ENCODE data around the gene RFTN1. TPM values are rescaled to one million over a fixed set of nuclear protein-coding genes. Genes with fewer than 3 reads are reported as not detected.
A peak's percentile ranks its signal among the peaks of the same experiment; 100 is the strongest.

Gene RFTN1
- total RNA-seq, 1 donor from 2014 or later: 53.4 TPM

DNA sequence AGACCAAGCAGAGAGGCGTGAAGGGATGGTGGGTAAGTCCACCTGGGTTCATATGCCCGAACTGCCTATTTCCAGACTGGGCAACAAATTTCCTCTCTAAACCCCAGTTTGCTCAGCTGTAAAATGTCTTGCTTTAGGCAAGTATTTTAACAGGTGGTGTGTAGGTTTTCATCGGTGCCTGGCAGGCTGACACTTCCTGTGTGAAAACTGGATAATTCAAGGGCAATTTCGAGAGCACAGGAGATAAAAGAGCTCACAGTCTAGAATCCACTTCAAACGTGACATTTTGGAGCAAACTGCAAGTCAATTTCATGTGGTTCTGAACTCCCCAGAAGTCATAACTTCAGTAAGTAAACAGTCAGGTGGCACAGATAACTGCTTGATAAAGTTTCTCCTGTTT lies 136.3 kb downstream of the RFTN1 start:
- TF ChIP-seq, protein P1, sequence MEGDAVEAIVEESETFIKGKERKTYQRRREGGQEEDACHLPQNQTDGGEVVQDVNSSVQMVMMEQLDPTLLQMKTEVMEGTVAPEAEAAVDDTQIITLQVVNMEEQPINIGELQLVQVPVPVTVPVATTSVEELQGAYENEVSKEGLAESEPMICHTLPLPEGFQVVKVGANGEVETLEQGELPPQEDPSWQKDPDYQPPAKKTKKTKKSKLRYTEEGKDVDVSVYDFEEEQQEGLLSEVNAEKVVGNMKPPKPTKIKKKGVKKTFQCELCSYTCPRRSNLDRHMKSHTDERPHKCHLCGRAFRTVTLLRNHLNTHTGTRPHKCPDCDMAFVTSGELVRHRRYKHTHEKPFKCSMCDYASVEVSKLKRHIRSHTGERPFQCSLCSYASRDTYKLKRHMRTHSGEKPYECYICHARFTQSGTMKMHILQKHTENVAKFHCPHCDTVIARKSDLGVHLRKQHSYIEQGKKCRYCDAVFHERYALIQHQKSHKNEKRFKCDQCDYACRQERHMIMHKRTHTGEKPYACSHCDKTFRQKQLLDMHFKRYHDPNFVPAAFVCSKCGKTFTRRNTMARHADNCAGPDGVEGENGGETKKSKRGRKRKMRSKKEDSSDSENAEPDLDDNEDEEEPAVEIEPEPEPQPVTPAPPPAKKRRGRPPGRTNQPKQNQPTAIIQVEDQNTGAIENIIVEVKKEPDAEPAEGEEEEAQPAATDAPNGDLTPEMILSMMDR (IDR thresholded peaks at IDR 0.05): no peak
- DNase-seq (ENCODE audit: low spot score): no peak
- H3K9me3 Mint-ChIP-seq (ENCODE audit: low read depth): peaks cover 2% of the 10 kb centered on the region
- H3K27me3 Mint-ChIP-seq (ENCODE audit: low read depth): no peaks in the 10 kb centered on the region
- peaks cover 10% of the 10 kb centered on the region for H3K36me3 Mint-ChIP-seq (ENCODE audit: low read depth)
- no peak overlapping the region for H3K4me3 Mint-ChIP-seq (ENCODE audit: unreplicated experiment)
- peaks cover 20% of the 10 kb centered on the region for H3K4me1 Mint-ChIP-seq (ENCODE audit: low read depth)
- H3K27ac Mint-ChIP-seq (ENCODE audit: unreplicated experiment): no peak overlapping the region

DNA sequence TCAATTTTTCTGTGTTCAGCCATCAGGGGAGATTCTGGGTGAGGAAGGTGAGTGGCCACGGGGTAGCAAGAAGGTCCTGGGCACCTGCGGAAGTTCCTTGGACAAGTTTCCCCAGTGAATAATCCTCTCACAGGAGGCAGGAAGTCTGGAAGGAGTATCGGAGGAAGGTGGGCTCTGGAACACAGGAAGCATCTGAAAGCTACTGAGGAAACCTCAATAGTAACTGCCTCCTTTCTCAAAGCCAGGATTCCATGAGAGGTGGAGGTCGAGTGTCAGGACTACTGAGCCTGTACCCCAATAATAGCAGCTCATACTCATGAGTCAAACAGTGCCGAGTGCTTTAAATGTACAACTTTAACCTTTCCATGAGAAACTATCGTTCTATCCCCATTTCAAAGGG lies 137.6 kb downstream of the RFTN1 start:
- DNase-seq (ENCODE audit: low spot score): no peak
- Mint-ChIP-seq H3K27me3 (ENCODE audit: low read depth) (no peaks in the 10 kb centered on the region), H3K9me3 (ENCODE audit: low read depth) (peaks cover 2% of the 10 kb centered on the region), H3K4me1 (ENCODE audit: low read depth) (peaks cover 33% of the 10 kb centered on the region), H3K4me3 (ENCODE audit: unreplicated experiment) (no peak overlapping the region), H3K36me3 (ENCODE audit: low read depth) (peaks cover 10% of the 10 kb centered on the region), H3K27ac (ENCODE audit: unreplicated experiment) (no peak overlapping the region)
- TF ChIP-seq, protein P1 (IDR thresholded peaks at IDR 0.05): no peak

DNA sequence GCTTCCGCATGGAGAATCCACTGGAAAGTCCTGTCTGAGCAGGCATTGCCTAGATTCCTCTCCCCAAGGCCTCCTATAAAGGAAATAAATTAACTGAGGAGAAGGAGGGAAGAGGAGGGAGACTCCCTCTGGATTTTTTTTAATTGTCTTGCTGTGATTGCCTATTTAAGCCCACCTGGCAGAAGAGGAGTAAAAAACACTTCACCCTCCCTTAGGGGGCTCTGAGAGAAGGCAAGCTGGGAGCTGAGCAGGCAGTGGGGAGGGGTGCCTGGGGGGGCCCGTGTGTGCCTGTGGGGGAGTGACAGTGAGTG lies 138.6 kb downstream of the RFTN1 start:
- peaks cover 43% of the 10 kb centered on the region for H3K4me1 Mint-ChIP-seq (ENCODE audit: low read depth)

DNA sequence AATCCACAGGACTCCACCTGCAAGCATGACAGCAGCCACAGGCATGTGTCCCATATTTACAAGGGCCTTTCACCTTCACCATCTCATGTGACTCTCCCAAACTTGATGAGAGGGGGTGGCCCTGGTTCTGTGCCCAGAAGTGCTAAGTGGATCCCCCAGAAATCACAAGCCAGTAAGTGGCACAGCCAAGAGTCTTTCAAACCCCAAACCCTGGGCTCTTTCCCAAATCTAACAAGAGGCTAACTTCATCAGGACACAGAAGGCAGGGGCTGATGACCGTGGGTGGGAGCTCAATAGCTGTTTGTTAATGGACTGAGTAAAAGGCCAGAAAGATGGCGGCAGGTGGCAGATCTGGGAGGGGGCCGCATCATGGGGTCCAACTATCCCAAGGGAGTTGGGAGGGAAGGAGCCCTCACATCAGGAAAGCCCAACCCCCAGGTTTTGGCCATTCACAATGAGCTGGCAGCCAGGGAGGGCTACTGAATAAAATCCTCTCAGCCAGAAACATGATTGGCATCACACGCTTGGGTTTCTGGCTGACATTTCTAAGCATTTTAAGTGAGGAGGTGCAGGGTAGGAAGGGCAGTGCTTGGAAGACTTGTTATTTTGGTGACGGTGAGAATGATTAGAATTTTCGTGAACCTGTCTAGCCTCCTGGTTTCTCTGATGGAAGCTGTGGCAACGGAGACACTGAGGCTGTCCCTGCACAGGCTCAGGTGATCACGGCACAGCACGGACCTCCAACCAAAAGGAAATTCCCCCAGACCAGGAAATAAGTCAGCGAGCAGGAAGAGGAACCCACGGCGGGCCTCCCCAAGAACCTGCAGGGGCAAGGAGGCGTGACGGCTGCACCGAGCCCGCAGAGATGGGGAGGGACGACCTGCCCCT lies 139.2 kb downstream of the RFTN1 start:
- Mint-ChIP-seq H3K4me1 (ENCODE audit: low read depth) (peaks cover 47% of the 10 kb centered on the region), H3K27me3 (ENCODE audit: low read depth) (no peaks in the 10 kb centered on the region), H3K9me3 (ENCODE audit: low read depth) (peaks cover 2% of the 10 kb centered on the region), H3K36me3 (ENCODE audit: low read depth) (peaks cover 16% of the 10 kb centered on the region), H3K27ac (ENCODE audit: unreplicated experiment) (no peak overlapping the region), H3K4me3 (ENCODE audit: unreplicated experiment) (no peak overlapping the region)
- TF ChIP-seq, protein P1 (IDR thresholded peaks at IDR 0.05): no peak
- no peak for DNase-seq (ENCODE audit: low spot score)

More for the DNA sequence above, 138.6 kb downstream of the RFTN1 start:
- no peak overlapping the region for H3K4me3 Mint-ChIP-seq (ENCODE audit: unreplicated experiment)
- TF ChIP-seq, protein P1 (IDR thresholded peaks at IDR 0.05): no peak
- no peak overlapping the region for H3K27ac Mint-ChIP-seq (ENCODE audit: unreplicated experiment)
- no peaks in the 10 kb centered on the region for H3K27me3 Mint-ChIP-seq (ENCODE audit: low read depth)
- H3K36me3 Mint-ChIP-seq (ENCODE audit: low read depth): peaks cover 13% of the 10 kb centered on the region
- H3K9me3 Mint-ChIP-seq (ENCODE audit: low read depth): peaks cover 2% of the 10 kb centered on the region
- no peak for DNase-seq (ENCODE audit: low spot score)

DNA sequence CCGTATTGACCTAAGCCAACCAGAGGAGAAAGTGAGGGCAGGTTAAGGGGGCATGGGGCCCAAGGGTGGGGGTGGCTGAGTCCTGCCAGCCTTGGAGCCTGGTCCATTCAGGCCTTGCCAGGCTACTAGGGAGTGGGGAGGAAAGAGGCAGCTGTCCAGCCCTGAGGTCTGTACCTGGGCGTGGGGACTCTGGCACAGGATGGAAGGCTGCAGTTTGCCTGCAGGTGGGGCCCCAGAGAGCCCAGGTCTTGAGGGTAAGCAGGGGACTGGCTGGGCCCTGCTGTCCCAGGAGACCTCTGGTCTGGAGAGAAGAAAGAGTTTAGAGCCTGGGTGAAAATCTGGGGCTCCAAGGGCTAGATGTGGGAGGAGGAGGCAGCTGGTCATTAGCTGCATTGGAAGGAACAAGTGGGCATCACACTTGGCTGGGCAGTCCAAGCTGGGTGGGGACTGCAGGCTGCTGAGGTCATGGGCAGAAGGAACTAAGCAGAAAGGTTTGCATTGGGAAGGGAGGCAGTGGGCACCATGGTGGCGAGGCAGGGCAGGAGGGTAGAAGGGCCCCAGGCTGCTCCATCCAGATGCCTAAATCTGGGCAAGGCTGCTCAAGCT lies 140.1 kb downstream of the RFTN1 start:
- no peaks in the 10 kb centered on the region for H3K27me3 Mint-ChIP-seq (ENCODE audit: low read depth)
- no peak overlapping the region for H3K4me3 Mint-ChIP-seq (ENCODE audit: unreplicated experiment)
- peaks cover 17% of the 10 kb centered on the region for H3K36me3 Mint-ChIP-seq (ENCODE audit: low read depth)
- TF ChIP-seq, protein P1 (IDR thresholded peaks at IDR 0.05): no peak
- H3K9me3 Mint-ChIP-seq (ENCODE audit: low read depth): no peaks in the 10 kb centered on the region
- no peak for DNase-seq (ENCODE audit: low spot score)
- H3K4me1 Mint-ChIP-seq (ENCODE audit: low read depth): peaks cover 46% of the 10 kb centered on the region
- H3K27ac Mint-ChIP-seq (ENCODE audit: unreplicated experiment): peak overlapping the region; percentile 42
